ENCODE results near the gene SGCE. TPM values are rescaled to one million over a fixed set of nuclear protein-coding genes. Genes with fewer than 3 reads are reported as not detected.

Gene SGCE
- total RNA-seq, 2 experiments from 2014 or later, result 23.5 to 27.1 TPM

DNA sequence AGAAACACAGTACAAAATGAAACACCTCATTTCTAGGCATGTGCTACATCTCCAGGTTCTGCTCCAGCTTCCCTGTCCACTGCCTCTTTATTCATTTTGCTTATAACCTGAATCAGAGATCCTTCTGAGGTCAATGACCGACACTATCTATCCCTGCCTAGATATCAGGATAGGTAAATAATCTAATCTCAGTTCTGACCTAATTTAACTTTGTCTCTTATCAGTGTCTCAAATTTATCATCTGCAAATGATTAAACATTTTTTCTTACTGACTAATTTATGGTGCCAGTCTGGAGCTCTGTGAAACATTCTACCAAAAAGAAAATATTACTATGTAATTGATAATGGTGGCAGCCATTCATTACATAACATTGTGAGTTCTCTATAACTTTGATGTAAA, 61.1 kb downstream of the SGCE start:
- DNase-seq (ENCODE audit: low spot score), result no peak
- H3K79me2 ChIP-seq (ENCODE audit: insufficient read depth, low read depth, low read length), result no peaks in the 10 kb centered on the region
- H3K36me3 ChIP-seq (ENCODE audit: insufficient read depth, low read length), result no peaks in the 10 kb centered on the region
- no TSS peak for BruUV-seq (replicated peaks)
- POLR2A ChIA-PET, result interaction anchor here (0.6 to 1.6 kb wide), 4 partner anchors 10 to 685 kb away, joined by 3 to 6 read pairs (median 4); no protein-coding TSS in a partner anchor
- no peak overlapping the region for H3K27ac ChIP-seq (ENCODE audit: low read depth, low read length, poor library complexity, severe bottlenecking)
- H2AFZ ChIP-seq (ENCODE audit: low read length), result no peak overlapping the region
- no peaks in the 10 kb centered on the region for H3K9me3 ChIP-seq (ENCODE audit: low read length)
- H3K4me3 ChIP-seq (ENCODE audit: low read depth, low read length, poor library complexity, severe bottlenecking), result no peak overlapping the region
- CTCF ChIA-PET (ENCODE audit: unreplicated experiment), result no interaction called here
- intact Hi-C loops (cut with micrococcal nuclease; ENCODE audit: unreplicated experiment), result no loop called here
- H3K4me1 ChIP-seq (ENCODE audit: insufficient read depth, low read length, poor library complexity, severe bottlenecking), result no peaks in the 10 kb centered on the region
- no peak overlapping the region for H3K4me2 ChIP-seq (ENCODE audit: low read length)
- no peaks in the 10 kb centered on the region for H3K9me2 ChIP-seq (ENCODE audit: insufficient read depth, low read length)
- H4K20me1 ChIP-seq (ENCODE audit: insufficient read depth, low read length), result no peaks in the 10 kb centered on the region
- TF ChIP-seq, protein P1, sequence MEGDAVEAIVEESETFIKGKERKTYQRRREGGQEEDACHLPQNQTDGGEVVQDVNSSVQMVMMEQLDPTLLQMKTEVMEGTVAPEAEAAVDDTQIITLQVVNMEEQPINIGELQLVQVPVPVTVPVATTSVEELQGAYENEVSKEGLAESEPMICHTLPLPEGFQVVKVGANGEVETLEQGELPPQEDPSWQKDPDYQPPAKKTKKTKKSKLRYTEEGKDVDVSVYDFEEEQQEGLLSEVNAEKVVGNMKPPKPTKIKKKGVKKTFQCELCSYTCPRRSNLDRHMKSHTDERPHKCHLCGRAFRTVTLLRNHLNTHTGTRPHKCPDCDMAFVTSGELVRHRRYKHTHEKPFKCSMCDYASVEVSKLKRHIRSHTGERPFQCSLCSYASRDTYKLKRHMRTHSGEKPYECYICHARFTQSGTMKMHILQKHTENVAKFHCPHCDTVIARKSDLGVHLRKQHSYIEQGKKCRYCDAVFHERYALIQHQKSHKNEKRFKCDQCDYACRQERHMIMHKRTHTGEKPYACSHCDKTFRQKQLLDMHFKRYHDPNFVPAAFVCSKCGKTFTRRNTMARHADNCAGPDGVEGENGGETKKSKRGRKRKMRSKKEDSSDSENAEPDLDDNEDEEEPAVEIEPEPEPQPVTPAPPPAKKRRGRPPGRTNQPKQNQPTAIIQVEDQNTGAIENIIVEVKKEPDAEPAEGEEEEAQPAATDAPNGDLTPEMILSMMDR (conservative IDR thresholded peaks at IDR 0.05; ENCODE audit: low read length), result no peak
- TF ChIP-seq EZH2phosphoT487 (IDR thresholded peaks at IDR 0.05; ENCODE audit: borderline replicate concordance, low read depth, low read length), result no peak

DNA sequence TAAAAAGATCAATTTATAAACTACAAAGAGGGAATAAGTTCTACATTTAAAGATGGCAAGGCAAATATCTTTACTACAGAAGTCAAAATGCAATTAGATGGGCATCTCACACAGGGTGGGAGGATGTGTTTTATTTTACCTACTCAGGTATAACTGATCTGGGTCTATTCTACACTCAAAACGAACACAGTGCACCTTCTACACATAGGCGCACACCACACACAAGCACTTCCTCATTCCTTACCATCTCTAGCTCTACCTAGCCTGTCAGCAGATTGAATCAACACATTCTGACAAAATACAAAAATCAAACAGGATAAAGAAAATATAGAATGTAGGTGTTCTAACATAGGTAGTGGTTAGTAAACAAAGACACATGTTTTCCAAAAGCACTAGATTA, 64.8 kb downstream of the SGCE start:
- H3K9me2 ChIP-seq (ENCODE audit: insufficient read depth, low read length), result no peaks in the 10 kb centered on the region
- no TSS peak for BruUV-seq (replicated peaks)
- no peaks in the 10 kb centered on the region for H4K20me1 ChIP-seq (ENCODE audit: insufficient read depth, low read length)
- DNase-seq (ENCODE audit: low spot score), result no peak
- no peak overlapping the region for H2AFZ ChIP-seq (ENCODE audit: low read length)
- H3K4me2 ChIP-seq (ENCODE audit: low read length), result no peak overlapping the region
- no peaks in the 10 kb centered on the region for H3K9me3 ChIP-seq (ENCODE audit: low read length)
- H3K4me1 ChIP-seq (ENCODE audit: insufficient read depth, low read length, poor library complexity, severe bottlenecking), result no peaks in the 10 kb centered on the region
- no peak overlapping the region for H3K4me3 ChIP-seq (ENCODE audit: low read depth, low read length, poor library complexity, severe bottlenecking)
- TF ChIP-seq, protein P1 (conservative IDR thresholded peaks at IDR 0.05; ENCODE audit: low read length), result no peak
- H3K27ac ChIP-seq (ENCODE audit: low read depth, low read length, poor library complexity, severe bottlenecking), result no peak overlapping the region
- intact Hi-C loops (cut with micrococcal nuclease; ENCODE audit: unreplicated experiment), result no loop called here
- H3K36me3 ChIP-seq (ENCODE audit: insufficient read depth, low read length), result no peaks in the 10 kb centered on the region
- CTCF ChIA-PET (ENCODE audit: unreplicated experiment), result no interaction called here
- POLR2A ChIA-PET, result interaction anchor here (1.3 to 1.6 kb wide), 2 partner anchors 11 to 66 kb away, joined by 3 to 6 read pairs; no protein-coding TSS in a partner anchor
- H3K79me2 ChIP-seq (ENCODE audit: insufficient read depth, low read depth, low read length), result no peaks in the 10 kb centered on the region

DNA sequence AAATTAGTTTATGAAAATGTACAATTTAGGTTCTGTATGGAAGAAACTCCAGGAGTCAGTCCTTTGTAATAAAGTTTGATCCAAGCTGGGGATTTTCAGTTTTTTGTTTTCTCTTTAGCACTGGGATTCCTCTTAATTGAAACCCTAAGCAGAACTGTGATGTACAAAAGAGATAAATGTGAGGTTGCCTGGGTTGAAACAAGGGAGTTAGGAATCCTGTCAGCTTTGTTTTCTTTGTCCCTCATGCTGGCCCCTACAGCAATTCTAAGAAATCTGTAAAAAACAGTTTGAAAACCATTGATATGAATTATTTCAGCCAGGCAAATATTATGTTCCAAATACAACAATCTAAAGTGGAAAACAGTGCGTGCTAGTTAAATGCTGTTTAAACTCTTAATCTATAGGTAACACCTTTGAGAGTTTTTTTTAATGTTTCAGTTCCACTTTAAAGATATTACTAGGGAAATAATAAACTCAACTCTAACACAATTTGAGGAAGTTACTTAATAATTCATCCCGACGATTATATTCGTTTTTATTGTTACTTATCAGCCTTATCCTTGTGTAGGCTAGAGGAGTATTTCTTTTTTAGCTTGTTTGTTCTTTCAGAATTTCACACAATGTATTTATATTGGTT, 65.3 kb downstream of the SGCE start:
- ChIA-PET POLR2A (interaction anchor here (1.3 to 1.6 kb wide), 2 partner anchors 11 to 66 kb away, joined by 3 to 6 read pairs; no protein-coding TSS in a partner anchor), CTCF (ENCODE audit: unreplicated experiment) (no interaction called here)
- intact Hi-C loops (cut with micrococcal nuclease; ENCODE audit: unreplicated experiment), result no loop called here
- Histone ChIP-seq H3K9me2 (ENCODE audit: insufficient read depth, low read length) (no peaks in the 10 kb centered on the region), H3K4me2 (ENCODE audit: low read length) (no peak overlapping the region), H3K4me3 (ENCODE audit: low read depth, low read length, poor library complexity, severe bottlenecking) (no peak overlapping the region), H3K36me3 (ENCODE audit: insufficient read depth, low read length) (no peaks in the 10 kb centered on the region), H3K4me1 (ENCODE audit: insufficient read depth, low read length, poor library complexity, severe bottlenecking) (no peaks in the 10 kb centered on the region), H4K20me1 (ENCODE audit: insufficient read depth, low read length) (no peaks in the 10 kb centered on the region), H3K9me3 (ENCODE audit: low read length) (no peaks in the 10 kb centered on the region), H3K79me2 (ENCODE audit: insufficient read depth, low read depth, low read length) (no peaks in the 10 kb centered on the region), H3K27ac (ENCODE audit: low read depth, low read length, poor library complexity, severe bottlenecking) (no peak overlapping the region), H2AFZ (ENCODE audit: low read length) (no peak overlapping the region)
- no TSS peak for BruUV-seq (replicated peaks)
- DNase-seq (ENCODE audit: low spot score), result no peak
- no peak for TF ChIP-seq EZH2phosphoT487 (IDR thresholded peaks at IDR 0.05; ENCODE audit: borderline replicate concordance, low read depth, low read length)
- TF ChIP-seq, protein P1 (conservative IDR thresholded peaks at IDR 0.05; ENCODE audit: low read length), result no peak
